ENCODE results near the gene MYLK4. TPM values are rescaled to one million over a fixed set of nuclear protein-coding genes. Genes with fewer than 3 reads are reported as not detected.

Gene MYLK4
- total RNA-seq, 1 donor from 2014 or later = 0.23 TPM

DNA sequence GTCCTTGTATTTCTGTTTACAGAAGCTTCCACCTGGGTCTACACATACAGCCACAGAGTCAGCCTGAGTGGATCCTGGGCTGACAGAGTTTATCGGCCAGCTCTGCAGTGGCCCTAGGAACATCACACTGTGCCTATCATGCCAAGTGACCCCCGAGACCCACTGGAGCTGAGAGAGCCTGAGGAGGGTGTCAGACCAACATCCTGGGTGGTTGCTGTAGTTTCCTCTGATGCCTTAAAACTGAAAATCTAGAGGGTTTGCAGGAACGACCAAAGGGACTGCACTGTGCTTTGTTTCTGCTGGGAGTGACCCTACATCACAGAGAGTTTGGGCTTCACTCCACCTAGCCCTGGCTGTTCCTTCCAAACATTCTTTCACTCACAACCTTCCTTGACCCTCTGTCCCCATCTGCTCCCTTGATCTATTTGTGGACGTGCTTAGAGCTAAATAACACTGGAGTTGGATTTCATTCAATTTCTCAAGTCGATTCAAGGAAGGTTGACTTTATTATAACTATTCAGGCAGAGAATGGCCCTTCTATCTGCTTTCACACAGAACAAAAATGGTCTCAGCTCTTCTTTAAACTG lies 18.1 kb downstream of the MYLK4 start:
- H3K36me3 ChIP-seq (ENCODE audit: insufficient read depth, low read length) = no peaks in the 10 kb centered on the region
- H3K4me2 ChIP-seq (ENCODE audit: low read length) = no peak overlapping the region
- no peak overlapping the region for H3K4me3 Mint-ChIP-seq (ENCODE audit: unreplicated experiment)
- DNase-seq (ENCODE audit: low read depth) = no peak
- H3K27ac Mint-ChIP-seq (ENCODE audit: unreplicated experiment) = no peak overlapping the region
- no peaks in the 10 kb centered on the region for H3K4me1 ChIP-seq (ENCODE audit: insufficient read depth, low read length)
- H3K79me2 ChIP-seq (ENCODE audit: insufficient read depth, low read length) = no peaks in the 10 kb centered on the region
- no peak for FAIRE-seq
- no peak overlapping the region for H3K9ac ChIP-seq (ENCODE audit: low read length)
- peaks cover 2% of the 10 kb centered on the region for H3K4me1 Mint-ChIP-seq (ENCODE audit: low read depth, unreplicated experiment)
- no peak overlapping the region for H3K27ac ChIP-seq (ENCODE audit: low read depth, low read length)
- no peaks in the 10 kb centered on the region for H3K9me3 Mint-ChIP-seq (ENCODE audit: unreplicated experiment)
- H2AFZ ChIP-seq (ENCODE audit: low read depth, low read length) = no peak overlapping the region
- no peaks in the 10 kb centered on the region for H3K27me3 Mint-ChIP-seq (ENCODE audit: low read depth, unreplicated experiment)
- H3K9me3 ChIP-seq (ENCODE audit: insufficient read depth, low read depth, low read length) = no peaks in the 10 kb centered on the region
- no peaks in the 10 kb centered on the region for H3K27me3 ChIP-seq (ENCODE audit: insufficient read depth, low read length)
- no peak for TF ChIP-seq EZH2 (IDR thresholded peaks at IDR 0.05; ENCODE audit: insufficient read depth, low read length)
- TF ChIP-seq, protein P1, sequence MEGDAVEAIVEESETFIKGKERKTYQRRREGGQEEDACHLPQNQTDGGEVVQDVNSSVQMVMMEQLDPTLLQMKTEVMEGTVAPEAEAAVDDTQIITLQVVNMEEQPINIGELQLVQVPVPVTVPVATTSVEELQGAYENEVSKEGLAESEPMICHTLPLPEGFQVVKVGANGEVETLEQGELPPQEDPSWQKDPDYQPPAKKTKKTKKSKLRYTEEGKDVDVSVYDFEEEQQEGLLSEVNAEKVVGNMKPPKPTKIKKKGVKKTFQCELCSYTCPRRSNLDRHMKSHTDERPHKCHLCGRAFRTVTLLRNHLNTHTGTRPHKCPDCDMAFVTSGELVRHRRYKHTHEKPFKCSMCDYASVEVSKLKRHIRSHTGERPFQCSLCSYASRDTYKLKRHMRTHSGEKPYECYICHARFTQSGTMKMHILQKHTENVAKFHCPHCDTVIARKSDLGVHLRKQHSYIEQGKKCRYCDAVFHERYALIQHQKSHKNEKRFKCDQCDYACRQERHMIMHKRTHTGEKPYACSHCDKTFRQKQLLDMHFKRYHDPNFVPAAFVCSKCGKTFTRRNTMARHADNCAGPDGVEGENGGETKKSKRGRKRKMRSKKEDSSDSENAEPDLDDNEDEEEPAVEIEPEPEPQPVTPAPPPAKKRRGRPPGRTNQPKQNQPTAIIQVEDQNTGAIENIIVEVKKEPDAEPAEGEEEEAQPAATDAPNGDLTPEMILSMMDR (IDR thresholded peaks at IDR 0.05; ENCODE audit: insufficient read depth, low read depth, low read length) = no peak
- no peaks in the 10 kb centered on the region for H4K20me1 ChIP-seq (ENCODE audit: insufficient read depth, low read length)
- no peaks in the 10 kb centered on the region for H3K36me3 Mint-ChIP-seq (ENCODE audit: low read depth, unreplicated experiment)
- H3K4me3 ChIP-seq (ENCODE audit: insufficient read depth, low read depth, low read length) = no peak overlapping the region

DNA sequence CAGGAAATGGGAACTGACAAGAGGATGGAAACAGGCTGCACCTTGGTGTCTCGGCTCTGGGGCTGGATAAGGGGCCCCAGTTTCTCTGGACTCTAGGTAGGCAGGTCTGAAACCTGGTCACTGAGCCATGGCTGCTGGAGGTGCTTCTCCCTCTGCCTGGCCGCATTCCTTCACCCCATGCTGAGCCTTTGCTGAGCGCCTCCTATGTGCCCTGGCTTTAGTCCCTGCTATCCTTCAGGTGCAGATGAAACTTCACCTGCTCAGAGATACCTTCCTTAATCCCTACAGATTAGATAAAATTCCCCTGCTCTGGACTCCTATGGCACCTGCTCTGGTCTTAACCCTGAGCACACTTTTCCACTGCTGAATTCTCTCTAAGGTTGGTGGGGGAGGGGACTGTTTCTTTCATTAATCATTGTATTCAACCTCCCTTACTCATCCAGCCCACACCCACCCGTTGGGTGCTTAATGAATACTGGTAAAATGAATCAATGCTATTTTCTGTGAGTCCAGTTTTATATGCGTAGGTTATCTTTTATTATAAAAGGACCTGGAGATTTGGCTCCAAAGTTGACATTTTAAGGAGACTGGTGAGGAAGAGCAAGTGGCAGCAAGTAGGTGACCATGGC lies 19.3 kb downstream of the MYLK4 start:
- peak overlapping the region; percentile 8 for H3K4me2 ChIP-seq (ENCODE audit: low read length)
- H3K36me3 ChIP-seq (ENCODE audit: insufficient read depth, low read length) = no peaks in the 10 kb centered on the region
- H2AFZ ChIP-seq (ENCODE audit: low read depth, low read length) = no peak overlapping the region
- Mint-ChIP-seq H3K27me3 (ENCODE audit: low read depth, unreplicated experiment) (no peaks in the 10 kb centered on the region), H3K9me3 (ENCODE audit: unreplicated experiment) (no peaks in the 10 kb centered on the region), H3K4me3 (ENCODE audit: unreplicated experiment) (no peak overlapping the region), H3K4me1 (ENCODE audit: low read depth, unreplicated experiment) (peaks cover 2% of the 10 kb centered on the region), H3K27ac (ENCODE audit: unreplicated experiment) (no peak overlapping the region), H3K36me3 (ENCODE audit: low read depth, unreplicated experiment) (no peaks in the 10 kb centered on the region)
- no peak overlapping the region for H3K27ac ChIP-seq (ENCODE audit: low read depth, low read length)
- H4K20me1 ChIP-seq (ENCODE audit: insufficient read depth, low read length) = no peaks in the 10 kb centered on the region
- TF ChIP-seq, protein P1 (IDR thresholded peaks at IDR 0.05; ENCODE audit: insufficient read depth, low read depth, low read length) = no peak
- no peak for TF ChIP-seq EZH2 (IDR thresholded peaks at IDR 0.05; ENCODE audit: insufficient read depth, low read length)
- FAIRE-seq (no peak), DNase-seq (ENCODE audit: low read depth) (peak; percentile 42)
- no peaks in the 10 kb centered on the region for H3K9me3 ChIP-seq (ENCODE audit: insufficient read depth, low read depth, low read length)
- H3K4me3 ChIP-seq (ENCODE audit: insufficient read depth, low read depth, low read length) = no peak overlapping the region
- no peak overlapping the region for H3K9ac ChIP-seq (ENCODE audit: low read length)
- no peaks in the 10 kb centered on the region for H3K79me2 ChIP-seq (ENCODE audit: insufficient read depth, low read length)
- no peaks in the 10 kb centered on the region for H3K4me1 ChIP-seq (ENCODE audit: insufficient read depth, low read length)
- no peaks in the 10 kb centered on the region for H3K27me3 ChIP-seq (ENCODE audit: insufficient read depth, low read length)

Measured in astrocyte (in vitro differentiated cells and primary cell).